NCI-H524 (cell line): ENCODE measurements around the gene DNAAF5.

Source experiments
- DNase-seq, 2 experiments: peaks; one replicate each; lab custom pipeline; 2025; lab: John Stamatoyannopoulos, UW

DNAAF5 gene

GRCh38 chr7:726084-726853, at the start of gene DNAAF5:
Gene DNAAF5 (plus strand): TSS chr7:726699. CDS start chr7:726721, 22 bp downstream.
- DNase-seq = peak; percentile 76 to 82

- no peak for DNase-seq
These were observed 49.5 kb upstream of the DNAAF5 start for GRCh38 chr7:676972-677385.

DNA sequence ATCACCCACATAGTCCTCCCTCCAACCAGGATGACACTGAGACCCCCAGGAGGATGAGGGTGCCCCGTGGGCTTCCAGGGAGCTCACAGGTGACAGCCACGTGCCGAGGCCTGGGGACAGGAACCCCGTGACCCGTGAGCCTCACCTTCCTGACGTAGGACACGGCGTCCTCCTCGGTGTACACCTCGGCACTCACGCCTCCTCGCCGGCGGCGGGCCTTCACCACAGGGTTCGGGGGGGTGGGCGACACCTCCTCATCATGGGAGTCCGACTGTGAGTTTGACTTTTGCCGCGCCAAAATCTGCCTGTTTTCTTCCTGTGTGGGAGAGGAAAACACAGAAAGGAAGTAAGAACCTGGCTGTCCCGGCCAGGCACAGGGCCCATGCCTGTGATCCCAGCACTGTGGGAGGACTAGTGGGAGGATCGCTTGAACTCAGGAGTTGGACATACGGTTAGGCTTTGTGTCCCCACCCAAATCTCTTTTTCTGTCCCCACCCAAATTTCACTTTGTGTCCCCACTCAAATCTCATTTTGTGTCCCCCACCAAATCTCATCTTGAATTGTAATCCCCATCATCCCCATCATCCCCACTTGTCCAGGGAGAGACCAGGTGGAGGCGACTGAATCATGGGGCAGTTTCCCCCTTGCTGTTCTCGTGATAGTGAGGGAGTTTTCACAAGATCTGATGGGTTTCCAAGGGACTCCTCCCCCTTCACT, 45.9 kb upstream of the DNAAF5 start:
- no peak for DNase-seq

DNA sequence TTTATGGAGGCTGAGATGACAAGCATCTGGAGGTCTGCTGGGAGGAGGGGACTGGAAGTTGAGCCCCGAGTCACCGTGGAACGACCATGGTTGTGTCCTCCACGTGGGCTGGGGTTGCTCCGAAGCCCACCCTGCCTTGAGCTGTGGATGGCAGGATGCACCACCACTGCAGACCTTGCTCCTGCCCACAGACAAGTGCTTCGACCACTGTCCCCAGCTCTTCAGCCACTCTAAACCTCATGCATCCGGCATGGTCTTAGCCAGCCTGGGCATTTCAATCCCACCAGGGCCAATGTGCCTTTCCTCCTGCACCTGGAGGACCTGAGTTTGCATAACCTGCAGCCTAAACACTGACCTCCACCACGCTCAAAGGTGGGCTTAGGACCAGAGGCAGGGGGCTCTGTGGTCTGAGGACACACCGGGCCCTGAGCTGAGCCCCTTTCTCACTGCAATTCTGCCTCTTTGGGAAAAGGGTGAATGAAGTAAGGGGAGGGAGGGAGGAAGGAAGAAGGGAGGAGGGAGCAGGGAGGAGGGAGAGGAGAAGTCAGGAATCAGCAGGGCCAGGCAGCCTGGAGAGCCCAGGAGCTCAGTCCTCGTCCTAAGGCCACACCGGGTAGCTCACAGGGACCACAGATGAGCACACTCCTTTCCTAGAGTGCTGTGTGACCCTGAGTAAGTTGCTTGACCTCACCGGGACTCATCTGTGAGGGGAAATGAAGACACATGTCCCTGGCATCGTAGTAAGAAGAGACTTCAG, 44.8 kb upstream of the DNAAF5 start:
- DNase-seq = no peak

DNA sequence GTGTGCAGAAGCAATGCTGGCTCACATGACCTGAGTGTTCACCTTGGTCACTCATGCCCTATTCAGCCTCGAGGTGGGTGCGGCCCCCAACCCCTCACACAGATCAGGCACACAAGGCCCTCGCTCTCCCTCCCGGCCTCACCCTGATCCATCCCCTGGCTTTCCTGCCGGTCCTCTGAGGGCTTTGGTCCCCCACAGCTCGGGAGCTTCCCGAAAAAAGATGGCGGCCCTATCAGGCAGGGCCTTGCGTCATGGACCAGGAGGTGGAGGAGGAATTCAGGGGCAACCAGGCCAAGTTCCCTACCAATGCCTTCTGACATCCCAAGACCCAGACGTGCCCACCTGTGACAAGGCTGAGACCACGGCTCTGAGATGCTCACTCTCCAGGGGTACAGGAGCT, 43.7 kb upstream of the DNAAF5 start:
- no peak for DNase-seq

DNA sequence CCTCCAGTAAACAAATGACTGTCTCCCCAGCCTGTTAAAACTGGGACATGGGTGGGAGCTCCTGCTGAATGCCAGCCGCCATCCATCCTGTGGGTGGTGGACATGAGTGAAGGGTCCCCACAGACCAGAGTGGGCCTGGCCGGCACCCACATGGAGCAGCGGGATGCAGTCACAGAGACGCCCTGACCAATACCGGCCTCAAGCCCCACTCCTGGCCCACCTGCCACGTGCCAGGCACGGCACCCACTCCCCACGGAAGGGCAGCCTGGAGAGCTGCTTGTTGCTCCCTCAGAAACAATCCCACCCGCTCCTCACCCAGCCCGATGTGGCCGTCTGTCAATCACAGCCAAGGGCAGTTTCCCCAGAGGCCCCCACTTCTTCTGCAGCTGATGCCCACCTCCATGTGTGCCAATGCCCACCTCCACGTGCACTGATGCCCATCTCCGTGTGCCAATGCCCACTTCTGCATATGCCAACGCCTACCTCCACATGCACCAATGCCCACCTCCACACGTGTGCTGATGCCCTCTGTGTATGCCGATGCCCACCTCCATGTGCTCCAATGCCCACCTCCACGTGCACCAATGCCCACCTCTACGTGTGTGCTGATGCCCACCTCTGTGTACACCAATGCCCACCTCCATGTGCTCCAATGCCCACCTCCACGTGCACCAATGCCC, 42.8 kb upstream of the DNAAF5 start:
- no peak for DNase-seq

- DNase-seq = no peak
These were observed 42.1 kb upstream of the DNAAF5 start for GRCh38 chr7:684416-684815.

- no peak for DNase-seq
These were observed 41.0 kb upstream of the DNAAF5 start for GRCh38 chr7:685540-685939.

- DNase-seq = no peak
These were observed 35.8 kb upstream of the DNAAF5 start for GRCh38 chr7:690478-691360.

- DNase-seq = no peak
These were observed 35.0 kb upstream of the DNAAF5 start for GRCh38 chr7:691361-692045.

GRCh38 chr7:693280-693679, 33.2 kb upstream of the DNAAF5 start:
- no peak for DNase-seq

GRCh38 chr7:696426-696811, 30.1 kb upstream of the DNAAF5 start:
- DNase-seq = no peak

DNA sequence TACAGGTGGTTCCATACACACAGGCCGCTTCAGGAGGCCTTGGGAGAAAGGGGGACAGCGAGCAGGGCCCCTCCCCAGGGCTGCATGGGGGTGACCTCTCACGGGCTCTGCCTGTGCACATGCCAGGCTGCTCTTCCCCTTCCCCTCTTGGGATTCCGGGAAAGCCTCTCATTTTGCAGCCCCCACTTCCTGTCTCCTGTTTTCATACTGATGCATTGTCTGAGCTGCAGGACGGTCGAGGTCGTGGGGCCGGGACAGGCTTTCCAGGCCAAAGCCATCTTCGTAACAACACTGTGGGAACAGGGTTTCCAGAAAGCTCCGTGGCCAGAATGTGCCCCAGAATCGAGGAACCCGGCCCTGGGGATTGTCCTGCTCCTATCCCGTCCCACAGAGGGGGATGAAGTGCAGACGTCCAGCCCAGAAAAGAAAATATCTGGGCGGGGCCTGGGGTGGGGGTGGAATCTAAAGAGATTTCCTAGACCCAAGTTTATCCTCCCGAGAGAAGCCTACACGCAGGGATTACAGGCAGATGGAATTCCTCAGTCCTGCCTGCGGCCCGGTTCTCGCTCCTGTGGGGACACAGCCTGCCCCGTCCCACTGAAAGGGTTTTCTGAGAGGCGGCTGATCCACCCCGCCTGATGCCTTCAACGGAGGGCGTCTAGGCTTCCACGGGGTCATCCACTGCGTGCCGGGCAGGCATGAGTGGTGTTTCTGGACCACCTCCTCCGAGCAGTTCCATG, 29.5 kb upstream of the DNAAF5 start:
- DNase-seq = no peak

- DNase-seq = no peak
These were observed 27.7 kb upstream of the DNAAF5 start for GRCh38 chr7:698515-699475.

- no peak for DNase-seq
These were observed 26.9 kb upstream of the DNAAF5 start for GRCh38 chr7:699476-700170.

- no peak for DNase-seq
These were observed 25.3 kb upstream of the DNAAF5 start for GRCh38 chr7:701086-701671.

- DNase-seq = no peak
These were observed 23.4 kb upstream of the DNAAF5 start for GRCh38 chr7:703049-703448.

GRCh38 chr7:706721-707120, 19.8 kb upstream of the DNAAF5 start:
- no peak for DNase-seq
